MG63 (cell line): Measurements from ENCODE around the gene SRC. TPM values are rescaled to one million over a fixed set of nuclear protein-coding genes. Genes with fewer than 3 reads are reported as not detected.

Experiments used
- DNase-seq: peaks from one replicate; pipeline ENCODE4 v3.0.0-alpha.2; 2020
- H3K27me3 ChIP-seq: fragments of 250-450 bp; sonication (Bioruptor Pico); 2 replicates; pipeline ENCODE4 v1.5.1; 2020; ENCODE audit warnings: mild to moderate bottlenecking, moderate library complexity
- H3K36me3 ChIP-seq: fragments of 250-450 bp; sonication (Bioruptor Pico); 2 replicates; pipeline ENCODE4 v1.5.1; 2020; ENCODE audit warnings: mild to moderate bottlenecking, moderate library complexity
- H3K4me3 ChIP-seq: fragments of 250-450 bp; sonication (Bioruptor Pico); 2 replicates; pipeline ENCODE4 v1.5.1; 2020; ENCODE audit warnings: mild to moderate bottlenecking, moderate library complexity
- H3K9me3 ChIP-seq: fragments of 250-450 bp; sonication (Bioruptor Pico); 2 replicates; pipeline ENCODE4 v1.5.1; 2020; ENCODE audit warnings: mild to moderate bottlenecking, moderate library complexity
- total RNA-seq: library from RNA; depleted of rRNA; stranded (reverse); fragments of >200 nt; shearing (Covaris generic); gene quantifications from 2 replicates; pipeline ENCODE4 v1.2.3, GENCODE V29; 2014; ENCODE audit warnings: low replicate concordance

SRC gene
- total RNA-seq, 1 experiment from 2014 or later = 33.0 TPM

- H3K9me3 ChIP-seq = no peaks in the 10 kb centered on the region
- H3K4me3 ChIP-seq = no peak overlapping the region
- H3K36me3 ChIP-seq = peaks cover 55% of the 10 kb centered on the region
- no peaks in the 10 kb centered on the region for H3K27me3 ChIP-seq
- no peak for DNase-seq
Measured at GRCh38 chr20:37352608-37352980, 6.7 kb downstream of the SRC start.

- no peaks in the 10 kb centered on the region for H3K27me3 ChIP-seq
- no peak for DNase-seq
- H3K9me3 ChIP-seq = no peaks in the 10 kb centered on the region
- H3K36me3 ChIP-seq = peaks cover 51% of the 10 kb centered on the region
- no peak overlapping the region for H3K4me3 ChIP-seq
Measured at GRCh38 chr20:37353285-37353849, 7.4 kb downstream of the SRC start.

GRCh38 chr20:37354210-37355195, 8.6 kb downstream of the SRC start:
- H3K4me3 ChIP-seq = no peak overlapping the region
- H3K27me3 ChIP-seq = no peaks in the 10 kb centered on the region
- no peak for DNase-seq
- H3K36me3 ChIP-seq = peaks cover 41% of the 10 kb centered on the region
- no peaks in the 10 kb centered on the region for H3K9me3 ChIP-seq

GRCh38 chr20:37355252-37356180, 9.6 kb downstream of the SRC start:
- Histone ChIP-seq H3K27me3 (no peaks in the 10 kb centered on the region), H3K9me3 (no peaks in the 10 kb centered on the region), H3K36me3 (peaks cover 31% of the 10 kb centered on the region), H3K4me3 (no peak overlapping the region)
- DNase-seq = no peak

- Histone ChIP-seq H3K4me3 (no peak overlapping the region), H3K36me3 (peaks cover 22% of the 10 kb centered on the region), H3K27me3 (no peaks in the 10 kb centered on the region), H3K9me3 (no peaks in the 10 kb centered on the region)
- DNase-seq = peak; percentile 59
Measured at GRCh38 chr20:37356387-37356786, 10.4 kb downstream of the SRC start.

GRCh38 chr20:37356961-37357371, 11.0 kb downstream of the SRC start:
- Histone ChIP-seq H3K9me3 (no peaks in the 10 kb centered on the region), H3K27me3 (no peaks in the 10 kb centered on the region), H3K36me3 (peaks cover 17% of the 10 kb centered on the region), H3K4me3 (no peak overlapping the region)
- DNase-seq = no peak

GRCh38 chr20:37357481-37358365, 11.8 kb downstream of the SRC start:
- no peak overlapping the region for H3K4me3 ChIP-seq
- no peak for DNase-seq
- peaks cover 15% of the 10 kb centered on the region for H3K36me3 ChIP-seq
- H3K27me3 ChIP-seq = no peaks in the 10 kb centered on the region
- H3K9me3 ChIP-seq = no peaks in the 10 kb centered on the region

- DNase-seq = no peak
- Histone ChIP-seq H3K4me3 (no peak overlapping the region), H3K27me3 (no peaks in the 10 kb centered on the region), H3K9me3 (no peaks in the 10 kb centered on the region), H3K36me3 (peaks cover 8% of the 10 kb centered on the region)
Measured at GRCh38 chr20:37358366-37359150, 12.6 kb downstream of the SRC start.

- Histone ChIP-seq H3K4me3 (no peak overlapping the region), H3K27me3 (no peaks in the 10 kb centered on the region), H3K9me3 (no peaks in the 10 kb centered on the region), H3K36me3 (peaks cover 3% of the 10 kb centered on the region; the same call in 1 of the 2 replicates)
- no peak for DNase-seq
Measured at GRCh38 chr20:37359331-37359730, 13.4 kb downstream of the SRC start.

GRCh38 chr20:37359836-37360235, 13.9 kb downstream of the SRC start:
- Histone ChIP-seq H3K36me3 (peaks cover 3% of the 10 kb centered on the region), H3K9me3 (no peaks in the 10 kb centered on the region), H3K27me3 (no peaks in the 10 kb centered on the region), H3K4me3 (no peak overlapping the region)
- DNase-seq = no peak

GRCh38 chr20:37360391-37361115, 14.6 kb downstream of the SRC start:
- DNase-seq = no peak
- peaks cover 8% of the 10 kb centered on the region for H3K36me3 ChIP-seq

GRCh38 chr20:37361336-37361735, 15.4 kb downstream of the SRC start:
- peaks cover 14% of the 10 kb centered on the region for H3K36me3 ChIP-seq
- no peak for DNase-seq
- no peaks in the 10 kb centered on the region for H3K27me3 ChIP-seq
- no peaks in the 10 kb centered on the region for H3K9me3 ChIP-seq
- no peak overlapping the region for H3K4me3 ChIP-seq

More at GRCh38 chr20:37360391-37361115, 14.6 kb downstream of the SRC start:
- no peaks in the 10 kb centered on the region for H3K9me3 ChIP-seq
- H3K4me3 ChIP-seq = no peak overlapping the region
- H3K27me3 ChIP-seq = no peaks in the 10 kb centered on the region

- Histone ChIP-seq H3K36me3 (peaks cover 19% of the 10 kb centered on the region), H3K4me3 (no peak overlapping the region), H3K27me3 (no peaks in the 10 kb centered on the region), H3K9me3 (no peaks in the 10 kb centered on the region)
- no peak for DNase-seq
Measured at GRCh38 chr20:37362231-37362792, 16.4 kb downstream of the SRC start.

- Histone ChIP-seq H3K36me3 (peaks cover 19% of the 10 kb centered on the region), H3K9me3 (no peaks in the 10 kb centered on the region), H3K4me3 (no peak overlapping the region), H3K27me3 (no peaks in the 10 kb centered on the region)
- no peak for DNase-seq
Measured at GRCh38 chr20:37362821-37363220, 16.9 kb downstream of the SRC start.
